ENCODE results near the gene WDPCP. TPM values are rescaled to one million over a fixed set of nuclear protein-coding genes. Genes with fewer than 3 reads are reported as not detected.

The WDPCP gene
- total and polyA plus RNA-seq, 2 experiments from 2014 or later, result 8.8 to 20.4 TPM

DNA sequence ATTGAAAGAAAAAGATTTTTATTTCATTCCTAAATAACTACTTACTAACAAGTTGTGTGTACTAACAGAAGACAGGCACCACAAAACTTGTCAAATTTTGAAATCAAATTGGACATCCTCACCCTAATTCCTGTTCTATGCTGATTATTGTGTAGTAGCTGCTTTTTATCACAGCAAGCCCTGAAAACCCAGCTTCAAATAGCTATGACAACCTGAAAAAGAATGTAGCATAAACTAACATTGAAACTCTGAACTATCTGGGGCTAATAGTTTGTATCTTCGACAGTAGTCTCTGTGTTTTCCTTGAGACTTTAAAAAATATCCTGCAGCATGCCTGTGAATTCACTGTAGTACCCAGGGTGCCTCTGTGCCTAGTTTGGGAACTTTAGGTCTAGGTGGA is 122.6 kb downstream of the WDPCP start:
- Histone ChIP-seq H3K4me2 (no peak overlapping the region), H3K27me3 (ENCODE audit: insufficient read depth) (no peaks in the 10 kb centered on the region), H3K36me3 (ENCODE audit: insufficient read depth) (no peaks in the 10 kb centered on the region; the same call in 1 of the 2 replicates), H4K20me1 (replicated peaks; ENCODE audit: insufficient read depth) (no peaks in the 10 kb centered on the region), H2AFZ (no peak overlapping the region), H3K79me2 (replicated peaks; ENCODE audit: insufficient read depth) (no peaks in the 10 kb centered on the region), H3K9me2 (ENCODE audit: insufficient read depth) (peaks cover 7% of the 10 kb centered on the region; the same call in 1 of the 2 replicates), H3K4me1 (ENCODE audit: insufficient read depth) (no peaks in the 10 kb centered on the region), H3K4me3 (no peak overlapping the region), H3K27ac (ENCODE audit: low read depth) (no peak overlapping the region), H3F3A (replicated peaks; ENCODE audit: low read depth) (no peaks in the 10 kb centered on the region)
- ATAC-seq, result no peak
- TF ChIP-seq, protein P1, sequence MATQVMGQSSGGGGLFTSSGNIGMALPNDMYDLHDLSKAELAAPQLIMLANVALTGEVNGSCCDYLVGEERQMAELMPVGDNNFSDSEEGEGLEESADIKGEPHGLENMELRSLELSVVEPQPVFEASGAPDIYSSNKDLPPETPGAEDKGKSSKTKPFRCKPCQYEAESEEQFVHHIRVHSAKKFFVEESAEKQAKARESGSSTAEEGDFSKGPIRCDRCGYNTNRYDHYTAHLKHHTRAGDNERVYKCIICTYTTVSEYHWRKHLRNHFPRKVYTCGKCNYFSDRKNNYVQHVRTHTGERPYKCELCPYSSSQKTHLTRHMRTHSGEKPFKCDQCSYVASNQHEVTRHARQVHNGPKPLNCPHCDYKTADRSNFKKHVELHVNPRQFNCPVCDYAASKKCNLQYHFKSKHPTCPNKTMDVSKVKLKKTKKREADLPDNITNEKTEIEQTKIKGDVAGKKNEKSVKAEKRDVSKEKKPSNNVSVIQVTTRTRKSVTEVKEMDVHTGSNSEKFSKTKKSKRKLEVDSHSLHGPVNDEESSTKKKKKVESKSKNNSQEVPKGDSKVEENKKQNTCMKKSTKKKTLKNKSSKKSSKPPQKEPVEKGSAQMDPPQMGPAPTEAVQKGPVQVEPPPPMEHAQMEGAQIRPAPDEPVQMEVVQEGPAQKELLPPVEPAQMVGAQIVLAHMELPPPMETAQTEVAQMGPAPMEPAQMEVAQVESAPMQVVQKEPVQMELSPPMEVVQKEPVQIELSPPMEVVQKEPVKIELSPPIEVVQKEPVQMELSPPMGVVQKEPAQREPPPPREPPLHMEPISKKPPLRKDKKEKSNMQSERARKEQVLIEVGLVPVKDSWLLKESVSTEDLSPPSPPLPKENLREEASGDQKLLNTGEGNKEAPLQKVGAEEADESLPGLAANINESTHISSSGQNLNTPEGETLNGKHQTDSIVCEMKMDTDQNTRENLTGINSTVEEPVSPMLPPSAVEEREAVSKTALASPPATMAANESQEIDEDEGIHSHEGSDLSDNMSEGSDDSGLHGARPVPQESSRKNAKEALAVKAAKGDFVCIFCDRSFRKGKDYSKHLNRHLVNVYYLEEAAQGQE (IDR thresholded peaks at IDR 0.05; ENCODE audit: unreplicated experiment), result no peak
- TF ChIP-seq EZH2phosphoT487 (IDR thresholded peaks at IDR 0.05; ENCODE audit: unreplicated experiment) (no peak), STAT1 (IDR thresholded peaks at IDR 0.05; ENCODE audit: unreplicated experiment) (no peak), ZNF114 (CRISPR knock-in tag; IDR thresholded peaks at IDR 0.05) (no peak), NANOG (IDR thresholded peaks at IDR 0.05; ENCODE audit: borderline replicate concordance) (no peak), JUNB (IDR thresholded peaks at IDR 0.05; ENCODE audit: unreplicated experiment) (no peak), EZH2 (IDR thresholded peaks at IDR 0.05; ENCODE audit: low read depth, unreplicated experiment) (no peak), POLR2AphosphoS5 (IDR thresholded peaks at IDR 0.05; ENCODE audit: low read depth) (no peak), ZNF331 (CRISPR knock-in tag; IDR thresholded peaks at IDR 0.05; ENCODE audit: low read depth) (no peak), CREB1 (CRISPR knock-in tag; IDR thresholded peaks at IDR 0.05; ENCODE audit: low read depth) (no peak)
- TF ChIP-seq, protein P2, sequence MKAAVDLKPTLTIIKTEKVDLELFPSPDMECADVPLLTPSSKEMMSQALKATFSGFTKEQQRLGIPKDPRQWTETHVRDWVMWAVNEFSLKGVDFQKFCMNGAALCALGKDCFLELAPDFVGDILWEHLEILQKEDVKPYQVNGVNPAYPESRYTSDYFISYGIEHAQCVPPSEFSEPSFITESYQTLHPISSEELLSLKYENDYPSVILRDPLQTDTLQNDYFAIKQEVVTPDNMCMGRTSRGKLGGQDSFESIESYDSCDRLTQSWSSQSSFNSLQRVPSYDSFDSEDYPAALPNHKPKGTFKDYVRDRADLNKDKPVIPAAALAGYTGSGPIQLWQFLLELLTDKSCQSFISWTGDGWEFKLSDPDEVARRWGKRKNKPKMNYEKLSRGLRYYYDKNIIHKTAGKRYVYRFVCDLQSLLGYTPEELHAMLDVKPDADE (IDR thresholded peaks at IDR 0.05), result no peak
- TF ChIP-seq, protein P3, sequence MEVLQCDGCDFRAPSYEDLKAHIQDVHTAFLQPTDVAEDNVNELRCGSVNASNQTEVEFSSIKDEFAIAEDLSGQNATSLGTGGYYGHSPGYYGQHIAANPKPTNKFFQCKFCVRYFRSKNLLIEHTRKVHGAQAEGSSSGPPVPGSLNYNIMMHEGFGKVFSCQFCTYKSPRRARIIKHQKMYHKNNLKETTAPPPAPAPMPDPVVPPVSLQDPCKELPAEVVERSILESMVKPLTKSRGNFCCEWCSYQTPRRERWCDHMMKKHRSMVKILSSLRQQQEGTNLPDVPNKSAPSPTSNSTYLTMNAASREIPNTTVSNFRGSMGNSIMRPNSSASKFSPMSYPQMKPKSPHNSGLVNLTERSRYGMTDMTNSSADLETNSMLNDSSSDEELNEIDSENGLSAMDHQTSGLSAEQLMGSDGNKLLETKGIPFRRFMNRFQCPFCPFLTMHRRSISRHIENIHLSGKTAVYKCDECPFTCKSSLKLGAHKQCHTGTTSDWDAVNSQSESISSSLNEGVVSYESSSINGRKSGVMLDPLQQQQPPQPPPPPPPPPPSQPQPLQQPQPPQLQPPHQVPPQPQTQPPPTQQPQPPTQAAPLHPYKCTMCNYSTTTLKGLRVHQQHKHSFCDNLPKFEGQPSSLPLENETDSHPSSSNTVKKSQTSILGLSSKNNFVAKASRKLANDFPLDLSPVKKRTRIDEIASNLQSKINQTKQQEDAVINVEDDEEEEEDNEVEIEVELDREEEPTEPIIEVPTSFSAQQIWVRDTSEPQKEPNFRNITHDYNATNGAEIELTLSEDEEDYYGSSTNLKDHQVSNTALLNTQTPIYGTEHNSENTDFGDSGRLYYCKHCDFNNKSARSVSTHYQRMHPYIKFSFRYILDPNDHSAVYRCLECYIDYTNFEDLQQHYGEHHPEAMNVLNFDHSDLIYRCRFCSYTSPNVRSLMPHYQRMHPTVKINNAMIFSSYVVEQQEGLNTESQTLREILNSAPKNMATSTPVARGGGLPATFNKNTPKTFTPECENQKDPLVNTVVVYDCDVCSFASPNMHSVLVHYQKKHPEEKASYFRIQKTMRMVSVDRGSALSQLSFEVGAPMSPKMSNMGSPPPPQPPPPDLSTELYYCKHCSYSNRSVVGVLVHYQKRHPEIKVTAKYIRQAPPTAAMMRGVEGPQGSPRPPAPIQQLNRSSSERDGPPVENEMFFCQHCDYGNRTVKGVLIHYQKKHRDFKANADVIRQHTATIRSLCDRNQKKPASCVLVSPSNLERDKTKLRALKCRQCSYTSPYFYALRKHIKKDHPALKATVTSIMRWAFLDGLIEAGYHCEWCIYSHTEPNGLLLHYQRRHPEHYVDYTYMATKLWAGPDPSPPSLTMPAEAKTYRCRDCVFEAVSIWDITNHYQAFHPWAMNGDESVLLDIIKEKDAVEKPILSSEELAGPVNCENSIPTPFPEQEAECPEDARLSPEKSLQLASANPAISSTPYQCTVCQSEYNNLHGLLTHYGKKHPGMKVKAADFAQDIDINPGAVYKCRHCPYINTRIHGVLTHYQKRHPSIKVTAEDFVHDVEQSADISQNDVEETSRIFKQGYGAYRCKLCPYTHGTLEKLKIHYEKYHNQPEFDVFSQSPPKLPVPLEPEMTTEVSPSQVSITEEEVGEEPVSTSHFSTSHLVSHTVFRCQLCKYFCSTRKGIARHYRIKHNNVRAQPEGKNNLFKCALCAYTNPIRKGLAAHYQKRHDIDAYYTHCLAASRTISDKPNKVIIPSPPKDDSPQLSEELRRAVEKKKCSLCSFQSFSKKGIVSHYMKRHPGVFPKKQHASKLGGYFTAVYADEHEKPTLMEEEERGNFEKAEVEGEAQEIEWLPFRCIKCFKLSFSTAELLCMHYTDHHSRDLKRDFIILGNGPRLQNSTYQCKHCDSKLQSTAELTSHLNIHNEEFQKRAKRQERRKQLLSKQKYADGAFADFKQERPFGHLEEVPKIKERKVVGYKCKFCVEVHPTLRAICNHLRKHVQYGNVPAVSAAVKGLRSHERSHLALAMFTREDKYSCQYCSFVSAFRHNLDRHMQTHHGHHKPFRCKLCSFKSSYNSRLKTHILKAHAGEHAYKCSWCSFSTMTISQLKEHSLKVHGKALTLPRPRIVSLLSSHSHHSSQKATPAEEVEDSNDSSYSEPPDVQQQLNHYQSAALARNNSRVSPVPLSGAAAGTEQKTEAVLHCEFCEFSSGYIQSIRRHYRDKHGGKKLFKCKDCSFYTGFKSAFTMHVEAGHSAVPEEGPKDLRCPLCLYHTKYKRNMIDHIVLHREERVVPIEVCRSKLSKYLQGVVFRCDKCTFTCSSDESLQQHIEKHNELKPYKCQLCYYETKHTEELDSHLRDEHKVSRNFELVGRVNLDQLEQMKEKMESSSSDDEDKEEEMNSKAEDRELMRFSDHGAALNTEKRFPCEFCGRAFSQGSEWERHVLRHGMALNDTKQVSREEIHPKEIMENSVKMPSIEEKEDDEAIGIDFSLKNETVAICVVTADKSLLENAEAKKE (CRISPR knock-in tag; IDR thresholded peaks at IDR 0.05), result no peak
- Mint-ChIP-seq H3K27ac (no peak overlapping the region), H3K36me3 (ENCODE audit: low read depth) (peaks cover 60% of the 10 kb centered on the region), H3K9me3 (peaks cover 20% of the 10 kb centered on the region), H3K4me1 (peaks cover 4% of the 10 kb centered on the region; the same call in 1 of the 3 replicates), H3K27me3 (ENCODE audit: insufficient read depth, low read depth, poor library complexity) (peaks cover 4% of the 10 kb centered on the region), H3K4me3 (no peak overlapping the region)
- no peak for DNase-seq (ENCODE audit: low spot score)
